Measurements from ENCODE around the gene SORCS3.

SORCS3 gene

GRCh38 chr10:105026566-105026965 is 385.5 kb downstream of the SORCS3 start:
- no peak for DNase-seq

GRCh38 chr10:105029286-105029685 is 388.2 kb downstream of the SORCS3 start:
- no peak for DNase-seq

- DNase-seq, result no peak
Measured at GRCh38 chr10:105037022-105037421, 395.9 kb downstream of the SORCS3 start.

DNA sequence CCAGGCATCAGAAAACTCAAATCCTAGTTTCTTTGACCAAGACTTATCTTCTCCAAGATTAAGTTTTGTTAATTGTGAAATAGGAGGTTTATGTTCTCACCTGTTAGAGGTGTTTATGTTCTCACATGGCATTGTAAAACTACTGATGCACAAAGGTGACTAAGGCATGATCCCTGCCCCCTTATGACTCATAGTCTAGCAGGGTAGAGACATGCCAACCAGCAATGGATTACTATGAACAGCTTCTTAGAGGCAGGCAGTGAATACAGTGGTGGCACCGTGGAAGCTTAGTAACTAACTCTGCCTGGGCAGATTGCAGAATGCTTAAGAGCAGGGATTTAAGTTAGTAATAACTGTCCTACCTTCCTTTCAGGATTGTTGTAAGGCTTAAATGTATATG is 400.9 kb downstream of the SORCS3 start:
- no peak for DNase-seq

DNA sequence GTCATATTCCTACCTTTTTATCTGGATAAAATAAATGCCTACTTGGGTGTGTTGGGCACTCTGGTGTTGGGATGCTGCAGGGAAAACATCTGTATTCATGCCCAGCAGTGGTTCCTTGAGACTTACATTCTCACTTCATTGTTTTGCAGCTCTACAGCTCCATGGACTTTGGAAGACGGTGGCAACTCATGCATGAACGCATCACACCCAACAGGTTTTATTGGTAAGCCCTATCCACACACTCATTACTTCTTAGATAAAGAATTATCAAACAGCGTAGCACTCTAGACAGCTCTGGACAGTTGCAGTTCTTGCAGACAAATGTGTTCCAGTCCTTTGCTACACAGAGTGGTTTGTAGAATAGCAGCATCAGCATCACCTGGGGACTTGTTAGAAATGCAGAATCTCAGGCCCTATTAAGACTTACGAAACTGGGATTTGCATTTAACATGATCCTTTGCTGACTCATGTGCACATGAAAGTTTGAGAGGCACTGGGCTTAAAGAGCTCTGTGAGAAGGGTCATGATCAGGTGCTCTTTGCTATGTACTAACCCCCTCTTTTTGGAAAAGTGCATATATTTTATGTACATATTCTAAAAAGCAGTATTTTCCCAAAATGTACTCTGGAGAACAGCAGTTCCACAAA is 401.9 kb downstream of the SORCS3 start:
- DNase-seq, result no peak

GRCh38 chr10:105044902-105045301 is 403.8 kb downstream of the SORCS3 start:
- DNase-seq, result no peak

DNA sequence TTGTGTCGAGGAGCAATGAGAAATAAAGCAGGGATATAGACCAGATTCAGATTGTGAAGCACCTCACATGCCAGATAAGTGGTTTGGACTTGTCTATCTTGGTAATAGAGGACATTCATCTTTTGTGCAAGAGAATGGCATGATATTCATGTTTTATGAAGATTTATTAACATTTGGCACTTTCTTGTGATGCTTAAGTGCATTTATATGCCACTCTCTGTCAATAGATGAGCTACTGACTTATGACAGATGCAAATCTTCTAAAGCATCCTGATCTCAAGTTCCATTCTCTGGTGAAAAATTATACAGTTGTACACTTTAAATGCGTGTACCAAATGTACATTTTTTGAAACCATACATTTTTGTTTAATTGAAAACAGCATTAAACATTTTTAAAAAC is 415.3 kb downstream of the SORCS3 start:
- DNase-seq, result no peak

DNA sequence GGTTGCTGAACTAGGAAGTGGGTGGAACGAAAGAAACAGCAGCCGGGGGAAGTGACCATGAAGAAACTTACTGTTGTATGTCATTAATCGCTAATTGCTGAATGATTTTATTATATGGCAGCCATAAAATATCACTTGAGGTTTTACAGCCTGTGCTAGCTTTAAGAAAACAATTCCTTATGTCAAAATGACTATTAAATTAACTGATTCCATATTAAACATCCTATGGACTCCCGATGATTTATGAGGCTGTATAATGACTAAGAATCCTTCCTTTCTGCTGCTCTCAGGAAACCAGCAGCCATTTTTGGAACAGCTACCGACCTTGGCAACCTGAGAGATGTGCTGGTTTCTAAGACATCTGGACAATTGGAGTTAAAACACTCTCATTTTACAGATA is 421.9 kb downstream of the SORCS3 start:
- DNase-seq, result no peak

GRCh38 chr10:105063796-105064195 is 422.7 kb downstream of the SORCS3 start:
- no peak for DNase-seq

DNA sequence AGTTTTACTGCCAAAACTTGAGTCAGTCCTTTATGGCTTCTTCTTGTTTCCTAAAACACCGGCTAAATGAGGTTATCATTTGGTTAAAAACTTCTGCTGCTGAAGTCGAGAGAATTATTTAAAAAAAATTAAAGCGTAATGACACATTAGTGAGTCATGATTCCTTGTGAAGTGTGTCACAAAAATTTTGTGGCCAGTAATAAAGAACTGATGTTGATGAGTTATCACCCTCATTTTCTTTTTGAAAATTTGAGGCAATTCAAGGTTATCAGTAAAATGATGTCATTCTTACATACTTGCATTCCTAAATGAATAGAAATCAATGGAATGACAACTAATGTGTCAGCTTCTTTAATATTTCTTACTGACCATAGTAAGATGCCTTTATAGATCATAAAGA is 427.4 kb downstream of the SORCS3 start:
- DNase-seq, result no peak

DNA sequence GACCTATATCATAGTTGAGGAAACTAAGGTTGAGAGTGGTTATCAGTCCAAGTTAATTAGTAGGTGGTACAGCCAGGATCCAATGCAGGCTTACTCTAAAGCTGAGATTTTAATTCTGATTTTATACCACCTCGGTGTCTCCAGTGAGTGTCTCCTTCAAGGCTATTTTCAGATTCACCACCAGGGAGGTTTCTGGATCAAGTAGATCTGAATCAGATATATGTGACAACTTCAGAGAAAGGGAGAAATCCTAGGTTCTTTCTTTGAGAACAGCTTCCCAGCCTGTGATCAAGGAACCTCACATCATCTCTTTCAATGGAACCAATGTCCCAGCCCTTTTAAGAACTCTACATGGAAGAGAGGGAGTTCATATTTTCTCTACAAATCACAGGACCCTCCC is 429.2 kb downstream of the SORCS3 start:
- DNase-seq, result no peak

DNA sequence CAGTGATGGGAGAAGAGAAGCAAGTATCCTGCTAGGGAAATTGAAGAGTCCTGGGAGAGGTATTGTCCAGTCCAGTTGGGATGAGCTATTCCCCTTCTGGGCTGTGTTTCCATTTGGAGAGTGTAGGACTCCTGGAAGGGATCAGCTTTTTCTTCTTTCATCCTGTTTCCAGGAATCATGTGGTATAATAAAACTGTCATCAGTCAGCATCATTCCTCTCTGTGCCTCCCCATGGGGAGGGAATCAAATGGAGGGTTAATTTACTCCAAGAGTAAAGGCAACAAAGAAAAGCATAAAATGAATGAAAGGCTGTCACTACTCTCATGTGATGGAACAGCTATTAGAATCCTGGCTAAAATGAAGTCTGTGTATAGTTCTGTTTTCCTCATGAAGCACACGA is 429.9 kb downstream of the SORCS3 start:
- DNase-seq, result no peak

GRCh38 chr10:105071980-105072379 is 430.9 kb downstream of the SORCS3 start:
- no peak for DNase-seq

DNA sequence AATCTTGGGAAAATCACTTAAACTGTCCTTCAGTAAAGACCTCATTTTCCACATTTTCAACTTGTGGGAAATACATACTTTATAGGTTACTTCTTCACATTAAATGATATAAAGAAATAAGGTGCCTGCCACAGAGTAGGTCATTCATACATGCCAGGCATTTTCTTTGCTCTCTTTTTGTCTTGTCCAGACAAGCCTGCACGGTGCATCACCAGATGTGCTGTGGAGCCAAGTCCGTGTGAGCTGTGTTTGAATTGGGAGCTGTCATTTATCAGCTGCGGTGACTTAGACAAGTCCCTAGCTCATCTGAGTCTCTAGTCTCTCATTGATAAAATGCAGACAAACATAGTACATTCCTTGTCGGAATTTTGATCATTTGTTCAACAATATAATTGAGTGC is 432.9 kb downstream of the SORCS3 start:
- DNase-seq, result no peak

GRCh38 chr10:105075031-105075430 is 433.9 kb downstream of the SORCS3 start:
- DNase-seq, result no peak

GRCh38 chr10:105085980-105086379 is 444.9 kb downstream of the SORCS3 start:
- no peak for DNase-seq

DNA sequence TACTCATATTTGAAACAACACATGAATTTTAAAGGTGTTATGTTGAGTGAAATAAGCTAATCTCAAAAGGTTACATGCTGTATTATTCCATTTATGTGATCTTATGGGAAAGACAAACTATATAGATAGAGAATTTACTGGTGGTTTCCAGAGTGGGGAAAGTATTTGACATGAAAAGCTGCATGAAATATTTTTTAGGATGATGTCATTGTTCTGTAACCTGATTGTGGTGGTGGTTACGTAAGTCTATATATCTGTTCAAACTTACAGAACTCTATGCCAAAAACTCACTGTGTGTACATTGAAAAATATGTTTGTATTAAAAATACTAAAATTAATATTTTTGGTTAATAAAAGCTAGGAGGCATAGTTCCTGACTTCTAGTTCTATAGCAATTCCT is 453.0 kb downstream of the SORCS3 start:
- DNase-seq, result no peak

GRCh38 chr10:105096316-105096715 is 455.2 kb downstream of the SORCS3 start:
- DNase-seq, result no peak

DNA sequence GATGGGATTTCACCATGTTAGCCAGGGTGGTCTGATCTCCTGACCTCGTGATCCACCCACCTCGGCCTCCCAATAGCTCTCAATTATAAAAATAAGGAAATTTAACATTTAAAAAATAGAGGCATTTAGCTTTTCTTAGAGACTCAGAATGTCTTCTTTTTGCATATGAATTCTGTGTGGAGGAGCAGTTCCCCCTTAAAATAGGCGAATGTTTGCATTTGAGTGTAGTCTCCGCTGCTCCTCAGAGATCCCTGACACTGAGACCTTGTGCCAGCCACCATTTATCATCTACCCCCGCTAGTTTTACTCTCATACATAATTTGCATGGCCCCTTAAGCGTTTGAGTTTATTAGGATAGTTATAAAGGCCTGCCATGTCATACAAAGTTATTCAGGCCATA is 461.9 kb downstream of the SORCS3 start:
- DNase-seq, result no peak

- no peak for DNase-seq
Measured at GRCh38 chr10:105104297-105104696, 463.2 kb downstream of the SORCS3 start.

GRCh38 chr10:105109164-105109563 is 468.1 kb downstream of the SORCS3 start:
- no peak for DNase-seq

DNA sequence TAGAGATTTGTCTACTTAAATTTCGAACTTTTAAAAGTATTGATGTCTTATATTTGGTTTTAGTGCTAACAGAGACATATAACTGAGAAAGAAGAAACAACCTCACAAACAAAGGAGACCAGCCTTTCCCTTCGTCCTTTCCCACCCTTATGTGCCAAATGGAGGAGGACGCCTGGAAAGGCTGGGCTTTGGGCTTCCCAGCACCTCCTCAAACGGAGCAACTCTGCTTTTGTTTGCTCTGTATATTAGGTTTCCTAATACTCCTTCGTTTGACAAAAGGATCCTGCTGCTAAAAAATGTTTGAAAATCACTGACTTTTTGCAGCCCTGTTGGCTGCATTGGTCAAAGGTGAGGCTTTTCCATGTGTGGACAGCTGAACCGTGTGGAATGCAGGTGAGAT is 471.8 kb downstream of the SORCS3 start:
- DNase-seq, result no peak

DNA sequence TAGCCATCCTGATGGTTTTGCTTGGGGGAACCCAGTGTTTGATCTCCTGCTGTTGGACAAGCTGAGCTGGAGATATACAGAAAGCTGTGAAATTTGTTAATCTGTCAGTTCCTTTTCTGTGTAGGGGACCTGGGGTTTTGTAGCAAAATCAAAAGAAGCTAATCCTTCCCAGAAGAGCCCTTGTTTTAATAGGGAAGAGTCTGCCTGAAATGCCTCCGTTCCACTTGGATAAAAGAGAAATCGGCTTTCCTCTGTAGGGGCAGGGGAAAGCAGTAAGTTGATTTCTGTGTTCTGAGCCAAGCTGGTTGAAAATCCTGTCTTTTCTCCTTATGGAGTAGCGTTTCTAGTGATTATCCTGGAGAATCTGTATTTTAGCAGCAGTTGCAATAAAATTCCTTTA is 472.6 kb downstream of the SORCS3 start:
- DNase-seq, result no peak

- no peak for DNase-seq
Measured at GRCh38 chr10:105121743-105122142, 480.7 kb downstream of the SORCS3 start.

DNA sequence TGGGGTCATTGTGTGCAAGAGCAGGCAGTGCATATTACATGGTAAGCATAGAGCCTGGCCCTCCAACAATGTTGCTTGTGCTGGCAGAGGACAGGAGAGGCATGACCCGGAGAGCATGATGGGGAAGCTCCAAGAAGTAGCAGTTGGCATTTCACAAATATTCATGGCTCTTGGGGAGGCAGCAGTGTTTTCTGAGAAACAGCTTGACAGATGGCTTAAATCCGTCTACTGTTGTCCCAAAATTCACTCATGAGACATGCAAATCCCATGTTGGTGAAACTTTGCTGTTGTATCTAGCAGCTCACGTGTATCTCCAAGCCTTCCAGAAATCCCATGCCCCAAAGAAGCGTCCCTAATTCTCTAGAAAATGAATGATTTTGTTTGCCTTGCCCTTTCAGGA is 487.0 kb downstream of the SORCS3 start:
- no peak for DNase-seq

DNA sequence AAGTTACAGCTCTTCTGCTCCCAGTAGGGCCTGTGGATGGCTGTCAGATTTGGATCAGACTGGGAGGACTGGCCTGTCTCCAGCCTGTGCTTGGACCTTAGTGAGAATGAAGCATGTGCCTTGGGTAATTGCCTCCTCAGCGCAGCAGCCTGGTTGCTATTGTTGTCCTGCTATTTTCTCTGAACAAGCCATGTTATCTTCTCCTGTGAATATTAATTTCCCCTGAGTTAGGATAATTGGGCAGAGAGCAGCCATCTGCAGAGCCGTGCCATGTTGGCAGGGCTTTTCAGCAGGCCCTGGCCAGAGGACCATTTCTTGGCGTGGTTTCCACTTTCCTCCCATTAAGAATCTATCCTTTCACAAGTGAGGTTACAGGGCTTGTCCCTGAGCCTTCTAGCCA is 497.3 kb downstream of the SORCS3 start:
- DNase-seq, result no peak
